PC-3 (cell line): ENCODE results near the gene KCNJ3. TPM values are rescaled to one million over a fixed set of nuclear protein-coding genes. Genes with fewer than 3 reads are reported as not detected.

ENCODE experiments used
- ATAC-seq: fragments of 200-7000 bp; cut with Tn5 transposase; 2 replicates; pipeline ENCODE4 v1.9.1; 2020; ENCODE audit warnings: mild to moderate bottlenecking, moderate library complexity
- BruUV-seq: library from RNA; stranded (reverse); fragments of 400-500 nt; replicated peaks from 2 replicates; lab custom pipeline; 2021; lab: Mats Ljungman, UMichigan
- CTCF ChIA-PET: fragments of 300-600 bp; sonication (Branson Sonifier 250); formaldehyde crosslinking; loops from one replicate; lab custom pipeline; 2022; ENCODE audit warnings: antibody characterized with exemption; lab: Charles Lee
- POLR2A ChIA-PET: fragments of 300-600 bp; sonication (Branson Sonifier 250); formaldehyde crosslinking; loops from one replicate; lab custom pipeline; 2022; ENCODE audit warnings: antibody characterized with exemption; ENCODE audit not compliant: unreplicated experiment; lab: Charles Lee
- DNase-seq: peaks from one replicate; pipeline ENCODE4 v3.0.0-alpha.2; 2015
- H2AFZ ChIP-seq: fragments of 300-600 bp; sonication (generic); 2 replicates; pipeline ENCODE4 v1.6.0; 2016; ENCODE audit warnings: antibody characterized with exemption, low read length
- H3F3A ChIP-seq: fragments of 300-600 bp; sonication (generic); one replicate; pipeline ENCODE4 v1.6.0; 2017; ENCODE audit warnings: antibody characterized with exemption, low read length, control low read depth, mild to moderate bottlenecking; ENCODE audit not compliant: unreplicated experiment
- H3K27ac ChIP-seq: fragments of 300-600 bp; sonication (generic); 2 replicates; pipeline ENCODE4 v1.5.1; 2016; ENCODE audit warnings: mild to moderate bottlenecking, low read length
- H3K27me3 ChIP-seq: fragments of 300-600 bp; sonication (generic); 2 replicates; pipeline ENCODE4 v1.6.1; 2016; ENCODE audit warnings: low read length, mixed read lengths
- H3K36me3 ChIP-seq: fragments of 300-600 bp; sonication (generic); 2 replicates; pipeline ENCODE4 v1.6.1; 2016; ENCODE audit warnings: low read depth, mixed run types, low read length, mixed read lengths
- H3K4me1 ChIP-seq: fragments of 300-600 bp; sonication (generic); 2 replicates; pipeline ENCODE4 v1.5.1; 2016; ENCODE audit warnings: low read length; ENCODE audit not compliant: insufficient read depth
- H3K4me2 ChIP-seq: fragments of 300-600 bp; sonication (generic); 2 replicates; pipeline ENCODE4 v1.6.0; 2016; ENCODE audit warnings: low read length
- H3K4me3 ChIP-seq: fragments of 300-600 bp; sonication (generic); 2 replicates; pipeline ENCODE4 v1.5.1; 2016; ENCODE audit warnings: mild to moderate bottlenecking, low read length, mixed read lengths
- H3K79me2 ChIP-seq: fragments of 300-600 bp; sonication (generic); 2 replicates; pipeline ENCODE4 v1.6.1; 2017; ENCODE audit warnings: low read length, mixed read lengths
- H3K9ac ChIP-seq: fragments of 300-600 bp; sonication (generic); 2 replicates; pipeline ENCODE4 v1.6.0; 2016; ENCODE audit warnings: mild to moderate bottlenecking, low read length
- H3K9me2 ChIP-seq: fragments of 300-600 bp; sonication (generic); replicated peaks from 2 replicates; pipeline ENCODE4 v1.6.1; 2016; ENCODE audit warnings: mixed run types, low read length, mixed read lengths
- H3K9me3 ChIP-seq: fragments of 300-600 bp; sonication (generic); 2 replicates; pipeline ENCODE4 v1.6.1; 2016; ENCODE audit warnings: low read length, mixed read lengths
- H4K20me1 ChIP-seq: fragments of 300-600 bp; sonication (generic); 2 replicates; pipeline ENCODE4 v1.6.1; 2016; ENCODE audit warnings: low read length, mixed read lengths
- CTCF ChIP-seq: fragments of 300-600 bp; sonication (generic); conservative IDR thresholded peaks from 2 replicates; pipeline ENCODE4 v1.5.1; 2017; ENCODE audit warnings: antibody characterized with exemption, low read depth, mild to moderate bottlenecking, low read length
- EZH2 ChIP-seq: fragments of 300-600 bp; sonication (generic); IDR thresholded peaks from one replicate; pipeline ENCODE4 v1.6.1; 2017; ENCODE audit warnings: antibody characterized with exemption, mild to moderate bottlenecking, low read length; ENCODE audit not compliant: unreplicated experiment
- EZH2phosphoT487 ChIP-seq: fragments of 300-600 bp; sonication (generic); IDR thresholded peaks from 2 replicates; pipeline ENCODE4 v1.6.1; 2018; ENCODE audit warnings: mild to moderate bottlenecking, antibody characterized with exemption, low read length, borderline replicate concordance
- intact Hi-C: fragments of 100-400 bp; cut with micrococcal nuclease; formaldehyde crosslinking; loops from 2 replicates; pipeline ENCODE4 v1.9.0; 2023
- total RNA-seq: library from RNA; depleted of rRNA; stranded (reverse); fragments of >200 nt; gene quantifications from 2 replicates; pipeline ENCODE4 v1.2.3, GENCODE V29; 2014

KCNJ3 gene
- total RNA-seq, 1 experiment from 2014 or later = not detected

- no peaks in the 10 kb centered on the region for H3K4me1 ChIP-seq
- no peak overlapping the region for H3K9ac ChIP-seq
- no peak overlapping the region for H3K4me2 ChIP-seq
- intact Hi-C loops = no loop called here
- H3K9me2 ChIP-seq = no peaks in the 10 kb centered on the region
- ChIA-PET CTCF (no interaction called here), POLR2A (no interaction called here)
- H4K20me1 ChIP-seq = no peaks in the 10 kb centered on the region
- BruUV-seq = no TSS peak
- no peak overlapping the region for H3K27ac ChIP-seq
- DNase-seq (no peak), ATAC-seq (no peak)
- no peaks in the 10 kb centered on the region for H3K9me3 ChIP-seq
- no peaks in the 10 kb centered on the region for H3K36me3 ChIP-seq
- no peaks in the 10 kb centered on the region for H3F3A ChIP-seq
- TF ChIP-seq CTCF (no peak), EZH2phosphoT487 (no peak), EZH2 (no peak)
- H3K27me3 ChIP-seq = no peaks in the 10 kb centered on the region
- H3K4me3 ChIP-seq = no peak overlapping the region
- no peaks in the 10 kb centered on the region for H3K79me2 ChIP-seq
- no peak overlapping the region for H2AFZ ChIP-seq
These were observed 138.5 kb downstream of the KCNJ3 start for GRCh38 chr2:154837035-154837434.

GRCh38 chr2:154844513-154844912, 146.0 kb downstream of the KCNJ3 start:
- no TSS peak for BruUV-seq
- POLR2A ChIA-PET = no interaction called here
- CTCF ChIA-PET = no interaction called here

GRCh38 chr2:154846842-154847241, 148.3 kb downstream of the KCNJ3 start:
- Histone ChIP-seq H3K9ac (no peak overlapping the region), H3F3A (no peaks in the 10 kb centered on the region), H3K9me2 (no peaks in the 10 kb centered on the region), H3K79me2 (no peaks in the 10 kb centered on the region), H3K27ac (no peak overlapping the region), H3K4me1 (no peaks in the 10 kb centered on the region), H2AFZ (no peak overlapping the region), H3K9me3 (no peaks in the 10 kb centered on the region), H3K27me3 (no peaks in the 10 kb centered on the region), H3K36me3 (no peaks in the 10 kb centered on the region), H3K4me2 (no peak overlapping the region), H3K4me3 (no peak overlapping the region), H4K20me1 (no peaks in the 10 kb centered on the region)
- ChIA-PET POLR2A (no interaction called here), CTCF (no interaction called here)
- DNase-seq (no peak), ATAC-seq (no peak)
- no peak for TF ChIP-seq EZH2
- no peak for TF ChIP-seq EZH2phosphoT487
- no peak for TF ChIP-seq CTCF
- intact Hi-C loops = no loop called here
- BruUV-seq = no TSS peak

More at GRCh38 chr2:154844513-154844912, 146.0 kb downstream of the KCNJ3 start:
- H3K27ac ChIP-seq = no peak overlapping the region
- H3K4me1 ChIP-seq = no peaks in the 10 kb centered on the region
- no peaks in the 10 kb centered on the region for H4K20me1 ChIP-seq
- no peaks in the 10 kb centered on the region for H3F3A ChIP-seq
- DNase-seq = no peak
- no peaks in the 10 kb centered on the region for H3K27me3 ChIP-seq
- H3K4me2 ChIP-seq = no peak overlapping the region
- H3K9me2 ChIP-seq = no peaks in the 10 kb centered on the region
- no peak overlapping the region for H3K9ac ChIP-seq
- no peak overlapping the region for H2AFZ ChIP-seq
- TF ChIP-seq CTCF = no peak
- TF ChIP-seq EZH2phosphoT487 = no peak
- no peak for TF ChIP-seq EZH2
- H3K4me3 ChIP-seq = no peak overlapping the region
- H3K9me3 ChIP-seq = no peaks in the 10 kb centered on the region
- H3K79me2 ChIP-seq = no peaks in the 10 kb centered on the region
- H3K36me3 ChIP-seq = no peaks in the 10 kb centered on the region
- no peak for ATAC-seq
- intact Hi-C loops = no loop called here
